WTC11 (cell line): Measurements from ENCODE around the gene ST8SIA1. TPM values are rescaled to one million over a fixed set of nuclear protein-coding genes. Genes with fewer than 3 reads are reported as not detected.

Source experiments
- ATAC-seq: fragments of 200-7000 bp; cut with Tn5 transposase; 2 replicates; pipeline ENCODE4 v1.10.0; 2021; ENCODE audit warnings: mild to moderate bottlenecking, moderate library complexity
- CTCF ChIA-PET: fragments of 300-600 bp; sonication (Branson Sonifier 250); formaldehyde crosslinking; loops from one replicate; lab custom pipeline; 2021; ENCODE audit warnings: antibody characterized with exemption; lab: Charles Lee
- POLR2A ChIA-PET: fragments of 350-600 bp; sonication (Branson Sonifier 250); formaldehyde crosslinking; loops from one replicate; lab custom pipeline; 2021; ENCODE audit warnings: antibody characterized with exemption; lab: Charles Lee
- DNase-seq: peaks from one replicate; pipeline ENCODE4 v3.0.0; 2021; ENCODE audit warnings: low spot score
- H3K27ac Mint-ChIP-seq: 2 replicates; pipeline ENCODE4 v1.8.0; 2021; ENCODE audit warnings: mixed read lengths
- H3K27me3 Mint-ChIP-seq: 2 replicates; pipeline ENCODE4 v1.8.0; 2021; ENCODE audit warnings: low read depth, mild to moderate bottlenecking, moderate library complexity, mixed read lengths
- H3K36me3 Mint-ChIP-seq: 2 replicates; pipeline ENCODE4 v1.8.0; 2021; ENCODE audit warnings: mixed read lengths
- H3K4me1 Mint-ChIP-seq: 2 replicates; pipeline ENCODE4 v1.8.0; 2022; ENCODE audit warnings: mixed read lengths
- H3K4me3 Mint-ChIP-seq: 2 replicates; pipeline ENCODE4 v1.8.0; 2021; ENCODE audit warnings: mild to moderate bottlenecking, moderate library complexity, mixed read lengths
- H3K9me3 Mint-ChIP-seq: 2 replicates; pipeline ENCODE4 v1.8.0; 2021; ENCODE audit warnings: mixed read lengths
- MAX ChIP-seq: sonication (generic); formaldehyde crosslinking; IDR thresholded peaks from 2 replicates; pipeline ENCODE4 v1.8.0; 2022; ENCODE audit warnings: mild to moderate bottlenecking, missing genetic modification reagents
- MXD4 ChIP-seq: fragments of 250-450 bp; sonication (Bioruptor Pico); IDR thresholded peaks from 2 replicates; pipeline ENCODE4 v1.8.0; 2021; ENCODE audit warnings: mild to moderate bottlenecking, moderate library complexity, borderline replicate concordance
- NR1H2 ChIP-seq: sonication (generic); formaldehyde crosslinking; IDR thresholded peaks from 2 replicates; pipeline ENCODE4 v1.9.0; 2021; ENCODE audit warnings: mild to moderate bottlenecking, moderate library complexity, missing genetic modification reagents
- PRRX2 ChIP-seq: fragments of 250-450 bp; sonication (Bioruptor Pico); IDR thresholded peaks from 2 replicates; pipeline ENCODE4 v1.8.0; 2021; ENCODE audit warnings: mild to moderate bottlenecking
- ZSCAN18 ChIP-seq: fragments of 250-450 bp; sonication (Bioruptor Pico); IDR thresholded peaks from 2 replicates; pipeline ENCODE4 v2.1.2; 2022; ENCODE audit warnings: mild to moderate bottlenecking, moderate library complexity
- total RNA-seq: library from RNA; stranded (reverse); gene quantifications from 3 replicates; pipeline ENCODE4 v1.2.3, GENCODE V29; 2021
- TF ChIP-seq, protein P1 (sequence below): sonication (generic); formaldehyde crosslinking; IDR thresholded peaks from 2 replicates; pipeline ENCODE4 v1.8.1; 2023; ENCODE audit warnings: mild to moderate bottlenecking, moderate library complexity, missing genetic modification reagents
- TF ChIP-seq, protein P2 (sequence below): sonication (generic); formaldehyde crosslinking; IDR thresholded peaks from 2 replicates; pipeline ENCODE4 v1.8.0; 2022; ENCODE audit warnings: mild to moderate bottlenecking, missing genetic modification reagents
- TF ChIP-seq, protein P3 (sequence below): fragments of 250-450 bp; sonication (Bioruptor Pico); conservative IDR thresholded peaks from 2 replicates; pipeline ENCODE4 v1.9.0; 2021; ENCODE audit warnings: mild to moderate bottlenecking
- TF ChIP-seq, protein P4 (sequence below): fragments of 250-450 bp; sonication (Bioruptor Pico); IDR thresholded peaks from 2 replicates; pipeline ENCODE4 v1.9.0; 2021; ENCODE audit warnings: moderate library complexity, mild to moderate bottlenecking, inconsistent platforms, borderline replicate concordance

Gene ST8SIA1
- total RNA-seq, 1 experiment from 2014 or later, result 2.3 TPM

GRCh38 chr12:22254478-22254877, 80.0 kb downstream of the ST8SIA1 start (continued):
- TF ChIP-seq ZSCAN18 (CRISPR knock-in tag), result no peak

DNA sequence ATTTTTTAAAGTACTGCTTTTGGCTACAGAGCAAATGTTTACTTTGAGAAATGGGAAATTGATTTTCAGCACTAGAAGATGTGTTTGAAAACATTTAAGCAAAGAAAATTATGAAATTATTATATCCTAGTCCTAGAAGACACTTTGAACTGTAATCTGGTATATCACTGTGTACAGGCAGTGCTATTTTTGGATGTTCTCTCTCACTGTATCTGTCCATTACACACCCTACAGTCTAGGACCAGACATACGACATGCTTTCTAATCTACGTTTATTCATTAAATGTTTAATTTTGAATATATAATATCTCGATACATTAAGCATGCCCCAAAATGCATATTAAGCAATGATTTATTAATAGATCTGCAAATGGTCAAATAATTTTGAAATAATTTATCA, 82.5 kb downstream of the ST8SIA1 start:
- no peak for DNase-seq
- Mint-ChIP-seq H3K27ac (no peak overlapping the region), H3K27me3 (no peaks in the 10 kb centered on the region), H3K9me3 (no peaks in the 10 kb centered on the region), H3K4me3 (no peak overlapping the region), H3K36me3 (no peaks in the 10 kb centered on the region), H3K4me1 (peaks cover 1% of the 10 kb centered on the region)
- no peak for ATAC-seq
- CTCF ChIA-PET, result no interaction called here
- POLR2A ChIA-PET, result no interaction called here
- TF ChIP-seq, protein P1, sequence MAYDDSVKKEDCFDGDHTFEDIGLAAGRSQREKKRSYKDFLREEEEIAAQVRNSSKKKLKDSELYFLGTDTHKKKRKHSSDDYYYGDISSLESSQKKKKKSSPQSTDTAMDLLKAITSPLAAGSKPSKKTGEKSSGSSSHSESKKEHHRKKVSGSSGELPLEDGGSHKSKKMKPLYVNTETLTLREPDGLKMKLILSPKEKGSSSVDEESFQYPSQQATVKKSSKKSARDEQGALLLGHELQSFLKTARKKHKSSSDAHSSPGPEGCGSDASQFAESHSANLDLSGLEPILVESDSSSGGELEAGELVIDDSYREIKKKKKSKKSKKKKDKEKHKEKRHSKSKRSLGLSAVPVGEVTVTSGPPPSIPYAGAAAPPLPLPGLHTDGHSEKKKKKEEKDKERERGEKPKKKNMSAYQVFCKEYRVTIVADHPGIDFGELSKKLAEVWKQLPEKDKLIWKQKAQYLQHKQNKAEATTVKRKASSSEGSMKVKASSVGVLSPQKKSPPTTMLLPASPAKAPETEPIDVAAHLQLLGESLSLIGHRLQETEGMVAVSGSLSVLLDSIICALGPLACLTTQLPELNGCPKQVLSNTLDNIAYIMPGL, result no peak
- TF ChIP-seq, protein P2, sequence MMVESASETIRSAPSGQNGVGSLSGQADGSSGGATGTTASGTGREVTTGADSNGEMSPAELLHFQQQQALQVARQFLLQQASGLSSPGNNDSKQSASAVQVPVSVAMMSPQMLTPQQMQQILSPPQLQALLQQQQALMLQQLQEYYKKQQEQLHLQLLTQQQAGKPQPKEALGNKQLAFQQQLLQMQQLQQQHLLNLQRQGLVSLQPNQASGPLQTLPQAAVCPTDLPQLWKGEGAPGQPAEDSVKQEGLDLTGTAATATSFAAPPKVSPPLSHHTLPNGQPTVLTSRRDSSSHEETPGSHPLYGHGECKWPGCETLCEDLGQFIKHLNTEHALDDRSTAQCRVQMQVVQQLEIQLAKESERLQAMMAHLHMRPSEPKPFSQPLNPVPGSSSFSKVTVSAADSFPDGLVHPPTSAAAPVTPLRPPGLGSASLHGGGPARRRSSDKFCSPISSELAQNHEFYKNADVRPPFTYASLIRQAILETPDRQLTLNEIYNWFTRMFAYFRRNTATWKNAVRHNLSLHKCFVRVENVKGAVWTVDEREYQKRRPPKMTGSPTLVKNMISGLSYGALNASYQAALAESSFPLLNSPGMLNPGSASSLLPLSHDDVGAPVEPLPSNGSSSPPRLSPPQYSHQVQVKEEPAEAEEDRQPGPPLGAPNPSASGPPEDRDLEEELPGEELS (CRISPR knock-in tag), result no peak

DNA sequence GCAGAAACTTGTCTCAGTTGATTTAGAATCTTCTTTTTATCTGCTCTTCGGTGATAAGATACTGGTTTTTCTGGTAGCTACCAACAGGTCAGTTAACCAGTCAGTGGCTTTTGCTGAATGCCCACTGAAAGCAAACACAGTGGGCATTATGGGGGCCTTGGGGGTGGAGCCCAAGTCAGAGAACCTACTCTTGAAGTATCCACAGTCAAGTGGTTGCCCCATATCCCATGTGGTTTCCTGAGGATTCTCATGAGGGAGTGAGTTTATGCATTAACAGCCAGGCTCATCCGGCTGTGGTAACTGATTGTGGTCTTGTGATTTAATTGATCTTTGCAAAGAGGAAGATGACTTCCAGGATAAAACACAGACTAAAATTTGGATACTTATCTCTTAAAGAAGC, 83.7 kb downstream of the ST8SIA1 start:
- DNase-seq, result no peak
- no peak for ATAC-seq
- CTCF ChIA-PET, result no interaction called here
- TF ChIP-seq, protein P3, sequence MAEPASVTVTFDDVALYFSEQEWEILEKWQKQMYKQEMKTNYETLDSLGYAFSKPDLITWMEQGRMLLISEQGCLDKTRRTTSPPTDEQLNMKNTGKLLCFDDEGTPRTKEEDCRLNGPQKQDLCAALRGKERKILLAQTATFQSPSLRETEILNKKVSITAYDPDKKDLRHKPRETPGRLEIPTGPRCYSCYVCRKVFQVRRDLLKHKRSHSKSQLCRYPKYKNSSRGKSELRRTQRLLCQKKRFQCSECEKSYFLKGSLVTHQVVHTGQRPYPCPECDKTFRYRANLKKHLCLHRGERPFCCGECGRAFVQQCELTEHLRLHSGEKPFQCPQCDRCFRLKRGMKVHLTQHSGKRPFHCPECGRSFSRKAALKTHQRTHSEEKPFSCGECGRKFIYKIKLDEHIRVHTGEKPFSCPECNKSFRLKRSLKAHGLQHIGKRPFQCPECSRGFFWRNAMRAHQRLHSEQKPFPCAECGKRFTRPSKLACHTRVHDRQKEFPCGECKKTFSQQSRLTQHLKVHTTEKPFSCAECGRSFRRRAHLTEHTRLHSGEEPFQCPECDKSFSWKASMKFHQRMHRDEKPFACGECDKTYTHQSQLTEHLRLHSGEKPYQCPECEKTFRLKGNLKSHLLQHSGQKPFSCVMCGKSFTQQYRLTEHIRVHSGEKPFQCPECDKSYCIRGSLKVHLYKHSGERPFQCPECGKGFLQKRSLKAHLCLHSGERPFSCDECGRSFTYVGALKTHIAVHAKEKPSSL (CRISPR knock-in tag), result no peak
- TF ChIP-seq, protein P4, sequence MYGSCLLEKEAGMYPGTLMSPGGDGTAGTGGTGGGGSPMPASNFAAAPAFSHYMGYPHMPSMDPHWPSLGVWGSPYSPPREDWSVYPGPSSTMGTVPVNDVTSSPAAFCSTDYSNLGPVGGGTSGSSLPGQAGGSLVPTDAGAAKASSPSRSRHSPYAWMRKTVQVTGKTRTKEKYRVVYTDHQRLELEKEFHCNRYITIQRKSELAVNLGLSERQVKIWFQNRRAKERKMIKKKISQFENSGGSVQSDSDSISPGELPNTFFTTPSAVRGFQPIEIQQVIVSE (CRISPR knock-in tag), result no peak
- TF ChIP-seq PRRX2 (CRISPR knock-in tag) (no peak), MAX (no peak), MXD4 (CRISPR knock-in tag) (no peak), NR1H2 (CRISPR knock-in tag) (no peak)
- TF ChIP-seq, protein P2 (CRISPR knock-in tag), result no peak
- POLR2A ChIA-PET, result no interaction called here
- Mint-ChIP-seq H3K4me1 (peaks cover 14% of the 10 kb centered on the region), H3K27ac (no peak overlapping the region), H3K9me3 (no peaks in the 10 kb centered on the region), H3K36me3 (no peaks in the 10 kb centered on the region), H3K27me3 (no peaks in the 10 kb centered on the region), H3K4me3 (no peak overlapping the region)
